Dedifferentiated amniotic fluid mesenchymal stem cell (primary cell): Measurements from ENCODE around the gene ARHGAP32.

Experiments
- DNase-seq: peaks from one replicate; pipeline ENCODE4 v3.0.0-alpha.2; 2016; ENCODE audit errors: extremely low spot score

ARHGAP32 gene

DNA sequence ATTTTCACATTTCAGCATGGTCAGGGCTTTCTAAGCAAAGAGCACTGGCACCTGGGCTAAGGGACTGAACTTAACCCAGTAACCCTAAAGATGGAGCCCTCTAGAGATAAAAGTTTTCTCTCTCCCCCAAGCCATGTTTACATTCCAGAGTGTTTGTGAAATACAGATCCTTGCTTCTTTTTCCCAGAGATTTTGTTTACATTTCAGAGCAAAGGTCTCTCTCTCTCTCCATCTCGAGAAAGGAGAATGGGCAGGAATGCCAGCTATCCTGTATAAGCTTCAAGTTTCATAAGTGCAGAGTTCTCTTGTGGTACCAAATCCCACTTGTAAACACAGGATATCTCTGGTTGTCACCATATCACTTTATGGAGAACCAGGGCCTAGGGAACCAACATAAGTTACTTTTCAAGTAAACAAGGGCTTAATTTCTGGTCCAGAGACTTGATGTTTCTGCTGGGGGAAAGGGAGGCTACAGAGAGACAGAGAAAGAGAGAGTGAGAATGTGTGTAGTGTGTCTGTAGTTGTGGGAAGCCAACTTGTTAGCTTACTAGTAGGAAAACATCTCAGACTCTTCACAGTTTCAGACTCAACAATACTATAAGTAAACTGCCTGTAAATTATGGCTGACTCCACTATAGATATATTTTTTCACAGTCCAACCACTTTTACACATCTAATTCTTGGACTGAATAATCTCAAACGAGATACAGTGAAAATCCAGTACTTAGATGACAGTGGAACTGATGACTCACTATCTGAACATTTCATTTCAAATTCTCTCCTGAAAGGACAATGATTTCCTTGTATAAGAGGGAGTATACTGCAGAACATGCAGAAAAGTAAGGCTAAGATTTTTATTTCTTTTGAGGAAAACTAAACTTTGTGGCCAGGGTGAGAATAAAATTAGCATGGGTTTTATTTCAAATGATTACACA lies 76.2 kb downstream of the ARHGAP32 start:
- peak; percentile 29 for DNase-seq

DNA sequence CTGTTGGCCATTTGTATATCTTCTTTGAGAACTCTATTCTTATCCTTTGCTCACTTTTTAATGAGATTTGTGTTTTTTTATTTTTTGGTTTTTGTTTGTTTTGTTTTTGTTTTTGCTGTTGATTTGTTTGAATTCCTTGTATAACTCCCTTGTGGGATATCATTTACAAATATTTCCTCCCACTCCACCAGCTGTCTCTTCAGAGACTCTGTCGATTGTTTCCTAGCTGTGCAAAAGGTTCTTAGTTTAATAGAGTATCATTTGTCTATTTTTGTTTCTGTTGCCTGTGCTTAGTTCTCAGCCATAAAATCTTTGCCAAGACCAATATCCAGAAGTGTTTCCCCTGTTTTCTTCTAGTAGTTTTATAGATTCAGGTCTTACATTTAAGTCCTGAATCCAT lies 82.4 kb downstream of the ARHGAP32 start:
- no peak for DNase-seq

DNA sequence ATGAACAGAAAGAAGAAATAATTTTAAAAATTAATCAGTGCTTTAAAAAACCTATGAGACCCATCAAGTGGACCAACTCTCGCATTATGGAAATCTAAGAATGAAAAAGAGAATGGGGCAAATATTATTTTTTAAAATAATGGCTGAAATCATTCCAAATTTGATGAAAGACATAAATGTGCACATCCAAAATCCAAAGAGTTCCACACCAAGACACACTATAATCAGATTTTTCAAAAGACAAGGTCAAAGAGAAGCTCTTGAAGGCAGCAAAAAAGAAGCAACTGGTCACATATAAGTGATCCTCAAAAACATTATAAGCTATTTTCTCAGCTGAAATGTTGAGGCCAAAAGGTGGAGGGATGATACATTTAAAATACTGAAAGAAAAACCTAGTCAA lies 85.3 kb downstream of the ARHGAP32 start:
- DNase-seq: no peak

DNA sequence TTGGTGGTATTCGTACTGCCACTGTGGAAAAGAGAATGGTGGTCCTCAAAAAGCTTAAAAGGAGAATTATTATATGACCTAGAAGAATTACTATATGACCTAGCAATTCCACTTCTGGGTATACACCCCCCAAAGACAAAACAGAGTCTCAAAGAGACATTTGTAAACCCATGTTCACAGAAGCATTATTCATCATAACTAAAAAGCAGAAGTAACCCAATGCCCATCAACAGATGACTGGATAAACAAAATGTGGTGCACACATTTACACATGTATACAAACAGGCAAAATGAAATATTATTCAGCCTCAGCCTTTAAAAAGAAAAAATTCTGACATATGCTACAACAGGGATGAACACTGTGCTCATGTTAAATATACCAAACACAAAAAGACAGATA lies 89.4 kb downstream of the ARHGAP32 start:
- no peak for DNase-seq

GRCh38 chr11:129102225-129102624 lies 89.9 kb downstream of the ARHGAP32 start:
- no peak for DNase-seq

DNA sequence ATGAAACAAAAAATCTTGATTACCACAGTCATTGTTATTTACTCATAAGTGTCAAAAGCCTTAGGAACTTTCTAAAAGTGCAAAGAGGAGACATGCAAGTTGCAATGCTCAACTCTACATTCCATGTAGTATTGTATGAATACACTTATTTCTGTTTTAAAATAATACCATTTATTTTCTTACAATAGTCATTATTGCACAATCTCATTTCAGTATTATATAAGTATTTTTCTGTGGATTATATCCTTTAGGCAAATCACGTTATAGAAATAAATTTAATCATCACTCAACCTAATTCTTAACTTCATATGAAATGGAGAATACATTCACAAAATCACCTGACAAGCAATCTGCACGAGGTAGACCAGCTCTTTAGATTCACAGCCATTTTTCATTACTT lies 98.8 kb downstream of the ARHGAP32 start:
- no peak for DNase-seq

- DNase-seq: peak; percentile 37
Measured at GRCh38 chr11:129090056-129090455, 102.1 kb downstream of the ARHGAP32 start.

GRCh38 chr11:129089279-129089678 lies 102.8 kb downstream of the ARHGAP32 start:
- DNase-seq: no peak

DNA sequence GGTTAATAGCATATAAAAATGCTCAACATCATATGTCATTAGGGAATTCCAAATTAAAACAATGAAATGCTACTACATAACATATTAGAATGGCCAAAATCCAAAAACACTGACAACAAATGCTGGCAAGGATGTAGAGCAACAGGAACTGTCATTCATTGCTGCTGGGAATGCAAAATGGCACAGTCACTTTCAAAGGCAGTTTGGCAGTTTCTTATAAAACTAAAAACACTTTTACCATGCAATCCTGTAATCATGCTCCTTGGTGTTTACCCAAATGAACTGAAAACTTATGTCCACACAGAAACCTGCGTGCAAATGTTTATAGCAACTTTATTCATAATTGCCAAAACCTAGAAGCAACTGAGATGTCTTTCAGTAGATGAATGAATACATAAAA lies 105.1 kb downstream of the ARHGAP32 start:
- DNase-seq: no peak

GRCh38 chr11:129077191-129077590 lies 114.9 kb downstream of the ARHGAP32 start:
- no peak for DNase-seq

- DNase-seq: no peak
Measured at GRCh38 chr11:129075757-129076156, 116.4 kb downstream of the ARHGAP32 start.

- DNase-seq: no peak
Measured at GRCh38 chr11:129067454-129067853, 124.7 kb downstream of the ARHGAP32 start.

GRCh38 chr11:129066229-129066628 lies 125.9 kb downstream of the ARHGAP32 start:
- no peak for DNase-seq

- no peak for DNase-seq
Measured at GRCh38 chr11:129063118-129063517, 129.0 kb downstream of the ARHGAP32 start.

- no peak for DNase-seq
Measured at GRCh38 chr11:129061492-129062230, 130.5 kb downstream of the ARHGAP32 start.

- DNase-seq: no peak
Measured at GRCh38 chr11:129056916-129057315, 135.2 kb downstream of the ARHGAP32 start.

- DNase-seq: no peak
Measured at GRCh38 chr11:129055196-129055595, 136.9 kb downstream of the ARHGAP32 start.

GRCh38 chr11:129048911-129049310 lies 143.2 kb downstream of the ARHGAP32 start:
- no peak for DNase-seq

DNA sequence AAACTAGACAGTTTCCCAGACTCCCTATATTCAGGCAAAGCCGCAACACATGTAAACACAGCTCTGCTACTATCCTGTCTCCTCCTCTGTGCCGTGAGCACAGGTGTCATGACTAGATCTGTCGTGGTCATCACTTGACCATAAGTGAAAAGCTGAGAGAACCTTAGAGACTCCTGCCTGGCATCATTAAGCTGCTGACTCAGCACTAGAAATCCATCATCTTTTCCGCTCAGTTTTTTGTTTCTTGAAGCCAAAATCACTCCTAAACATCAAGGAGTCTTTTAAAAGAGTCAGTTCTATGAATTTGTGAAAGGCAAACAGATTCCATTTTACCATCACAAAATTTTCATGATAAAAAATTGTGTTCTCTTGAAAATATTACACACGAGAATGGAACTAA lies 147.0 kb downstream of the ARHGAP32 start:
- no peak for DNase-seq

DNA sequence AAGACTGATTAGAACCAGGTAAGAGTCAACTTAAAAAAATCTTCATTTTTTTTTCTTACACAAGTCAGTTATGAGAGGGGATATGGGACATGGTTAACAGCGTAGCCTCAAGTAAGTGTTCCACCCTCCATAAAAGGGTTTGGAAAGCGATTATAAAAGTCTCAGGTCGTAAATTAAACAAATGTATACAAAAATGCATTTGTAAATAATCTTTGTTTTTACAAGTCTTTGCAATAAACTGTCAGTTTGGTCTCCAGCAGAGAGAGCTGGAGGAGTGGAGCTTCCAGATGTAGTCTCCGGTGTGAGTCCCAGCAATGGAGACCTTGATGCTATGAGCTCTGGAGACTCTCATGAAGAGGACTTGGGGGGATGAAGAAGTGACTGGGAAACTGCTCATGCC lies 149.6 kb downstream of the ARHGAP32 start:
- no peak for DNase-seq

GRCh38 chr11:129041611-129042018 lies 150.5 kb downstream of the ARHGAP32 start:
- no peak for DNase-seq

DNA sequence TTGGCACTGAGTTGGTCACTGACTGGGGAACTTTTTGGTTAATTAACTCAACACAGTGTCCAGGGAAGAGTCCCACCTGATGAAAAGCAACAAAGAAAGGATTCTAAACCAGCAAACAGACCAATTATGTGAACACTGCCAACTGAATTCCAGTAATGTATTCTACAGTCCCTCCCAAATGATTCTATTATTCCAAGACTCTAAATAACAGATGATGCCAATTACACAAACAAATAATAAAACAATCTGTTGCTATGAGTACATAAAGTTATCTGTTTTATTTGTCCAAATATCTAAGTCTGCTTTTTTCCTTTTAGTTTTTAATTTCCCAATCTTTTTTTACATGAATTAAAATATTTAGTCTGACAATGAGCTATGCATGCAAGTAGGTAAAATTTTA lies 151.2 kb downstream of the ARHGAP32 start:
- no peak for DNase-seq

GRCh38 chr11:129035244-129035643 lies 156.9 kb downstream of the ARHGAP32 start:
- DNase-seq: no peak
